Renal cortical epithelial cell (primary cell): ENCODE data around the gene SNX27. TPM values are rescaled to one million over a fixed set of nuclear protein-coding genes. Genes with fewer than 3 reads are reported as not detected.
"Not testable (repeated sequence)": the region's sequence is repeated elsewhere in the genome, so short reads cannot be mapped to it uniquely, and the experiment has no call there.

ENCODE experiments used
- DNase-seq: peaks from one replicate; pipeline ENCODE4 v3.0.0-alpha.2; 2011; ENCODE audit warnings: low read depth
- total RNA-seq: library from RNA; depleted of rRNA; stranded (reverse); fragments of >200 nt; gene quantifications from 2 replicates; pipeline ENCODE4 v1.2.3, GENCODE V29; 2014

SNX27 gene
- total RNA-seq, 1 donor from 2014 or later = 70.1 TPM

DNA sequence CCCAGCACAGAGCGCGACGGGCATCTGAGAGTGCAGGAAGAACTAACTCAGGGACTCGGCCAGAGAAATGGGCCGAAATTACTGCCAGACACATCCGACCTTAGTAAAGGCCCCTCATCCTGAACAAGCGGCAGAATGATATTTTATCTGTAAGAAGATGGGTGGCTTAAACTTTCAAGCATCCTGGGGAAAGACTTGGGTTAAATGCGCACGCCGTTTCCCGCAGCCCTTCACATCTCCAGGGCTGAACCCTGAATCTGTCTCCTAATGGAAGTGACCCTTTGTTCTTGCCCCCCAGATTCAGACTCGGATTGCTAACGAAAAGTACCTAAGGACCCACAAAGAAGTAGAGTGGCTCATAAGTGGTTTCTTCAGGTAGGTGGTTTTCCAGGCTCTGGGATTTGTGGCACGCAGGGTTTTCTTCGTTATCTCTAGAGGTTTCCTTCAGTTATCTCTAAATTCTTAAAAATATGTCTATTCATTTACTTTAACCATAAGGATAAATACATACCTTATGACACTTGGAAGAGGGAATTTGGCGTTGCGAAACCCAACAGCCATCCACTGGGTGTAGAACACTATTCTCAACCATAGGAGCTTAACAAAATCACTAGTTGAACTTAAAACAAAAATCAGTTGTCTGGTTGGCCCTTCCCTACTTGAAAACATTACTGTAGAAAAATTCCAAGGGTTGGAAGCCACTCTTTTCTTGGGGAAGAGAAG is 110.1 kb downstream of the SNX27 start:
- no peak for DNase-seq

- DNase-seq = peak; percentile 10
Measured at GRCh38 chr1:151723726-151724370, 112.0 kb downstream of the SNX27 start.

- no peak for DNase-seq
Measured at GRCh38 chr1:151728151-151729054, 116.6 kb downstream of the SNX27 start.

GRCh38 chr1:151729157-151729965 is 117.5 kb downstream of the SNX27 start:
- DNase-seq = peak; percentile 88

GRCh38 chr1:151729966-151730291 is 118.1 kb downstream of the SNX27 start:
- no peak for DNase-seq

GRCh38 chr1:151733126-151733525 is 121.3 kb downstream of the SNX27 start:
- no peak for DNase-seq

GRCh38 chr1:151733995-151734394 is 122.1 kb downstream of the SNX27 start:
- DNase-seq = not testable (repeated sequence)

DNA sequence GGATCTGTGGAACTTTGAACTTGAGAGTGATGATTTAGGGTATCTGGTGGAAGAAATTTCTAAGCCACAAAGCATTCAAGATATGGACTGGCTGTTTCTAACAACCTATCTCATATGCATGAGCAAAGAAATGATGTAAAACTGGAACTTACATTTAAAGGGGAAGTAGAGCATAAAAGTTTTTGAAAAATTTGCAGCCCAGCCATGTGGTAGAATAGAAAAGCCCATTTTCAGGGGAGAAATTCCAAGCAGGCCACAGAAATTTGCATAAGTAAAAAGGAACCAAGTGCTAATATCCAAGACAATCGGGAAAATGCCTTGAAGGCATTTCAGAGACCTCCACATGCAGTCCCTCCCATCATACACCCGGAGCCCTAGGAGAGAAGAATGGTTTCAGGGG is 125.2 kb downstream of the SNX27 start:
- no peak for DNase-seq

DNA sequence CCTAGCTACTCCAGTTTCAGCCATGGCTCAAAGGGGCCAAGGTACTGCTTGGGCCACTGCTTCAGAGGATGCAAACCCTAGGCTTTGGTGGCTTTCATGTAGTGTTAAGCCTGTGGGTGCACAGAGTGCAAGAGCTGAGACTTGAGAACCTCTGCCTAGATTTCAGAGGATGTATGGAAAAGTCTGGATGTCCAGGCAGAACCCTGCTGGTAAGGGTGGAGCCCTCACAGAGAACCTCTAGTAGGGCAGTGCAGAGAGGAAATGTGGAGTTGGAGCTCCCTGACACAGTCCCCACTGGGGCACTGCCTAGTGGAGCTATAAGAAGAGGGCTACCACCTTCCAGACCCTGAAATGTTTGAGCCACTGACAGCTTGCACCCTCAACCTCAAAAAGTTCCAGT is 125.6 kb downstream of the SNX27 start:
- DNase-seq = no peak

GRCh38 chr1:151739590-151740355 is 127.9 kb downstream of the SNX27 start:
- peak; percentile 15 for DNase-seq

DNA sequence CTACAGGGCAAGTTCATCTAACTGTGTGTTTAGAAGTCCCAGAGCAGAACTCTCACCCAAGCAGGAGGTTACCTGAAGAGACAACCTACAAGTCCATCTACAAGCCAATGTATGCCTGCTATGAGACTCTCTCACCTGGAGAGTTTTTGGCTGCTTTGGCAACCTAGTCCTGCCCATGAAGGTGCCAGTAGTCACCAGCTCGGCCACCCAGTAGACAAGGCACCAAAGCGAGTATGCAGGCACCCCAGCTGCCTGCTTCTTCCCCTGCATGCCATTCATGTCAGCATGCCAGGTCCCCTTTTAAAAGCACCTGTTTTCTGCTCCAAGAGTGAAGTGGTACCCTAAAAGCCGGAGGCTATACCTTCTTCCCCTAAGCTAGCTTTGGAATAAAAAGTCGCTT is 129.7 kb downstream of the SNX27 start:
- no peak for DNase-seq

Other genes starting within 250 kb of the SNX27 start
- 5.0 and 26.8 TPM in 2 replicates for gene SELENBP1, start 239.3 kb upstream of the SNX27 start, total RNA-seq
- 207 and 403 TPM in 2 replicates for gene PSMB4, start 212.5 kb upstream of the SNX27 start, total RNA-seq
- 8.2 and 41.7 TPM in 2 replicates for gene POGZ, start 152.6 kb upstream of the SNX27 start, total RNA-seq
- gene CGN, start 100.7 kb upstream of the SNX27 start, total RNA-seq = 6.6 and 13.2 TPM in 2 replicates
- 54.1 and 118 TPM in 2 replicates for gene TUFT1, start 71.7 kb upstream of the SNX27 start, total RNA-seq
- gene CELF3, start 104.8 kb downstream of the SNX27 start, total RNA-seq = not detected in 2 replicates
- gene RIIAD1, start 109.5 kb downstream of the SNX27 start, total RNA-seq = not detected in 2 replicates
- gene MRPL9, start 151.4 kb downstream of the SNX27 start, total RNA-seq = 48.3 and 114 TPM in 2 replicates
- gene TDRKH, start 178.4 kb downstream of the SNX27 start, total RNA-seq = 9.7 and 10.9 TPM in 2 replicates
- gene LINGO4, start 193.4 kb downstream of the SNX27 start, total RNA-seq = under 0.01 TPM in 1 of 2 replicates, not detected in the other
- gene RORC, start 219.8 kb downstream of the SNX27 start, total RNA-seq = 2.1 and 3.9 TPM in 2 replicates
- not detected in 2 replicates for gene C2CD4D, start 227.8 kb downstream of the SNX27 start, total RNA-seq
- not detected in 2 replicates for gene THEM5, start 241.7 kb downstream of the SNX27 start, total RNA-seq